Glomerular endothelial cell (primary cell): ENCODE data around the gene AP1M1. TPM values are rescaled to one million over a fixed set of nuclear protein-coding genes. Genes with fewer than 3 reads are reported as not detected.
"Not testable (repeated sequence)": the region's sequence is repeated elsewhere in the genome, so short reads cannot be mapped to it uniquely, and the experiment has no call there.

Source experiments
- DNase-seq: peaks from one replicate; pipeline ENCODE4 v3.0.0-alpha.2; 2011; ENCODE audit warnings: low read depth, low spot score; ENCODE audit errors: extremely low read depth
- total RNA-seq: library from RNA; depleted of rRNA; stranded (reverse); fragments of >200 nt; gene quantifications from 2 replicates; pipeline ENCODE4 v1.2.3, GENCODE V29; 2015

AP1M1 gene
- total RNA-seq, 1 donor from 2014 or later: 127 TPM

GRCh38 chr19:16259385-16260159, 61.9 kb downstream of the AP1M1 start:
- DNase-seq: no peak

GRCh38 chr19:16260160-16260811, 62.6 kb downstream of the AP1M1 start:
- DNase-seq: no peak

GRCh38 chr19:16260812-16261161, 63.1 kb downstream of the AP1M1 start:
- no peak for DNase-seq

GRCh38 chr19:16261584-16262368, 64.1 kb downstream of the AP1M1 start:
- DNase-seq: no peak

DNA sequence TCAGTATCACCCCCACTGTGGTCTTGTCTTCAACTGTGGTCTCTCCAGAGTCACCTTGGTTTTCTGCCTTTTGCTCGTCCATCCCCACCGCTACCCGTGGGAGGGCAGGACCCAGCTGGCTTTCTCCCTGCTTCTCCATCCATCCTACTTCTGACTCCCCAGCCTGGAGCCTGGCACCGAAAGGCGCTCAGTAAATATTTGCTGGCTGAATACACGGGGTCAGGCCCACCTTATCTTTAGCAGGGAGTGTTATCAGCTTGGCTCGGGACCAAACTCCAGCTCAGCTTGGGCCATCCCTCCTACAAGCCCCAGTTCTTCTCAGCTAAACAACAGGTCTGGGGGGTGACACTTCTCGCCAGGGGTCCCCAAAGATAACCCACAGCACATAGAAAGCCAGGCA, 64.9 kb downstream of the AP1M1 start:
- no peak for DNase-seq

DNA sequence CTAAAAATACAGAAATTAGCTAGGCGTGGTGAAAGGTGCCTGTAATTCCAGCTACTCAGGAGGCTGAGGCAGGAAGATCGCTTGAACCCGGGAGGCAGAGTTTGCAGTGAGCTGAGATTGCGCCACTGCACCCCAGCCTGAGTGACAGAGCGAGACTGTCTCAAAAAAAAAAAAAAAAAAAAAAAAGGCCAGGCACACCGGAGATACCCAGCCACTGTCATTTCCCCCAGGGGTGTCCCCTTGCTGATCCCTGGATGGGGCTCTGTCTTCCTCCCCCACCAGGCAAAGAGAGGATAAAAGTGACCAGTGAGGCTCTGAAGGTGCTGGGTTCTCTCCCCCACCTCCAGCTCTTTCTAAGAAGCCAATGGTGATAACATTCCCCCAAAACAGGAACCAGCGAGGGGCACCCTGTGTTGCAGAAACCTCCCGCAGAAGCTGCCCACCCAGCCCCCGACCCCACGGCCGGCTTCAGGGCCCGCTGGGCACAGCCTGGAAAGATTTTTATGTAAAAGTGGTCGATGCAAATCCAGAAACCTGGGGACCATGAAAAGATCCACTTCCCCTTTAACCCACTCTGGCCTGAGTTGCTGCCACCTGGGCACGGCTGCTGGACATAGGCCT, 65.5 kb downstream of the AP1M1 start:
- no peak for DNase-seq

DNA sequence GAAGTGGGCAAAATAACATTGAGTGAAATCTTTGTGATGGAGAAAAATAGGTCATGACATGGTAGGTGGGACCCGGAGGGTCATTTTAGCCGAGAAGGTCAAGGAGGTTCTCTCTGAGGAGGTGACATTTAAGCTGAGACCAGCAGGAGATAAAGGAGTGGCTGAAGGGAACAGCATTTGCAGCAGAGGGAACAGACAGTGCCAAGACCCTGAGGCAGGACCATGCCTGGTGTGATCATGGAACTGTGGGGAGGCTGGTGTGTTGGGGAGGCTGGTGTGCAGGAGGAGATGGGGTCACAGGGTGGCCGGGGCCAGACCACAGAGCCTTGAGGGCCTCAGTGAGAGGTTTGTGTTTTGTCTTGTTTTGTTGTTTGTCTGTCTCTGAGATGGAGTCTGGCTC, 67.5 kb downstream of the AP1M1 start:
- no peak for DNase-seq

- DNase-seq: no peak
These were observed 68.3 kb downstream of the AP1M1 start for GRCh38 chr19:16265890-16266585.

DNA sequence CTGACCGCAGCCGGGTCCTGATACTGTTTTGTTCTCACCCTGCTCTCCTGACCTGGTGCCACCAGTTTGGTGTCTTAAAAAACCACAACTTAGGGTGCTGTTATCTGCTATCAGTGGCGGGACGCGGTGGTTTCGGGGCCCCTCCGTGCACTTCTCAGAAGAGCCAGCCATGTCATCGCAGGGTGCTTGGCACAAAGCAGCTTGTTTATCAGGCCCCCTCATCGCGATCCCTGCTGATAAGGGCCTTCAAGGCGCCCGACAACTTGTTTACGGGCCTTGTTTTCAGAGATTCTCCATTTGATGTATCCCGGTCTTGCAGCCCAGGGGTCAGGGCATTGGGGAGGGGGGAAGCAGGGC, 68.9 kb downstream of the AP1M1 start:
- DNase-seq: no peak

DNA sequence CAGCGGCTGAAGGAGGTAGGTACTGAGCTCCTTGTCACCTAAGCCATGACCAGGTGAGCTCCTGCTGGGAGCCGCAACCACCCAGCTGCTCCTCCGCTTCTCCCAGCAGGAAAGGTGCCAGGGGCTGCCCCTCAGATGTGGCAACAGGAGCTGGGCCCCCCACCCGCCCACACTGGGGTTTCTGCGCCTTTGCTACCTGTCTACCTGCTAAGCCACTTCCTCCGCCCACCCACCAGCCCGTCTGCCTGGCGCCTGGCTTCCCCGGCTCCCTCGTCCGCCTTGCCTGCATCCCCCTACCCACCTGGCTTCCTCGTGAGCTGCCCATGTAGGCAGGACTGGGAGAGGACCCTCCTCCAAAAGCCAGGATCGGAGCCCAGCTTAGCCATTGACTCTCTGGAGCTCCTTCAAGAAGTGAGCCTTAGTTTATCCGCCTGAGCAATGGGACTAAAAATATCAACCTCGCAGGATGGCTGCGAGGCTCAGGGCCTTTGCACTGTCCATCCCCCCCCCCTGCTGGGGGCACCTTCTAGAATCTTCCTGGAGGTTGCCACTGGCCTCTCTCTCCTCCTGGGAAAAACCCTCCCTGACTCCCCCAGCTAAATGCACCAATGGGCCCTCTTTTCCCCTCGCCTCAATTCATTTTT, 71.1 kb downstream of the AP1M1 start:
- DNase-seq: no peak

GRCh38 chr19:16272945-16273344, 75.2 kb downstream of the AP1M1 start:
- no peak for DNase-seq

DNA sequence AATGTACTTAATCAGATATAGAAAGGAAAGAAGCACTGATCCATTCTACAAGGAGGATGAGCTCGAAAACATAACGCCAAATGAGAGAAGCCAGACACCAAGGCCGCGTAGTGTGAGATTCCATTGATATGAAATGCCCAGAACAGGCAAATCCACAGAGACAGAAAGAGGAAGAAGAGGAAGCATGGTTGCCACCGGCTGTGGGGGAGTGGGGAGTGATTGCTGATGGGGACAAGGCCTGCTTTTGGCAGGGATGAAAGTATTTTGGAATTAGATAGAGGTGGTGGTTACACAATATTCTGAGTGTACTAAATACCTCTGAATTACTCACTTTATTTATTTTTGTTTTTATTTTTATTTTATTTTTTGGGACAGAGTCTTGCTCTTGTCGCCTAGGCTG, 76.7 kb downstream of the AP1M1 start:
- DNase-seq: no peak

DNA sequence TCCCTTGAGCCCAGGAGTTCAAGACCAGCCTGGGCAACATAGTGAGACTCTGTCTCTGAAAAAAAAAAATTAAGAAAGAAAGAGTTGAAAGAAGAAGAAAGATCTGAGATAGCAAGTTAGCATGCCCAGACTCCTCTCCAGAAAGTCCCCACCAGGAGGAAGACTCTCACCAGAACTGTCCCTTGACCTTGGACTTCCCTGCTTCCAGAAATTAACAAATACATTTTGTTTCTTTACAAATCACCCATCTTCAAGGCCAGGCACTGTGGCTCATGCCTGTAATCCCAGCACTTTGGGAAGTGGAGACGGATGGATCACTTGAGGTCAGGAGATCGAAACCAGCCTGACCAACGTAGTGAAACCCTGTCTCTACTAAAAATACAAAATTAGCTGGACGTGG, 82.6 kb downstream of the AP1M1 start:
- DNase-seq: no peak

DNA sequence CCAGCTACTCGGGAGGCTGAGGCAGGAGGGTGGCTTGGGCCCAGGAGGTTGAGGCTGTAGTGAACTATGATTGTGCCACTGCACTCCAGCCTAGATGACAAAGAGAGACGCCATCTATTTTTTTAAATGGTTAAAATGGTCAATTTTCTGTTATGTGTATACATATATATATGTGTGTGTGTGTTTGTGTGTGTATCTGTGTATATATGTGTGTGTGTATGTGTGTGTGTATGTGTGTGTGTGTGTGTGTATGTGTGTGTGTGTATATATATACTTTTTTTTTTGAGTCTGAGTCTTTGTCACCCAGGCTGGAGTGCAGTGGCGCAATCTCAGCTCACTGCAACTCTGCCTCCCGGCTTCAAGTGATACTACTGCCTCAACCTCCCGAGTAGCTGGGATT, 84.0 kb downstream of the AP1M1 start:
- no peak for DNase-seq

GRCh38 chr19:16283210-16284061, 85.7 kb downstream of the AP1M1 start:
- DNase-seq: peak; percentile 72

DNA sequence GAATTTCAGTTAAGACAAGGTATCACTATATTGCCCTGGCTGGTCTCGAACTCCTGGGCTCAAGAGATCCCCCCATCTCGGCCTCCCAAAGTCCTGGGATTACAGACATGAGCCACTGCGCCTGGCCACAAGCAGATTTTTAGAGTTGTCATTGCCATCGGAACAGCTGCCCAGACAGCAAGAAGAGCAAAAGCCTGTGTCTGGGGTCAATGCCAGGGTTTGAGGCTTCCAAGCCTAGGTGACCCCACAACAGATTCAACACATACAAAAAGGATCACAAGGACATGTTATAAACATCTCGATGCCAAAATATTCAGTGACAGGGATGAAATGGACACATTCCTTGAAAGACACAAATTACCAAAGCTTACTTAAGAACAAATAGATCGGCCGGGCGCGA, 86.8 kb downstream of the AP1M1 start:
- no peak for DNase-seq

DNA sequence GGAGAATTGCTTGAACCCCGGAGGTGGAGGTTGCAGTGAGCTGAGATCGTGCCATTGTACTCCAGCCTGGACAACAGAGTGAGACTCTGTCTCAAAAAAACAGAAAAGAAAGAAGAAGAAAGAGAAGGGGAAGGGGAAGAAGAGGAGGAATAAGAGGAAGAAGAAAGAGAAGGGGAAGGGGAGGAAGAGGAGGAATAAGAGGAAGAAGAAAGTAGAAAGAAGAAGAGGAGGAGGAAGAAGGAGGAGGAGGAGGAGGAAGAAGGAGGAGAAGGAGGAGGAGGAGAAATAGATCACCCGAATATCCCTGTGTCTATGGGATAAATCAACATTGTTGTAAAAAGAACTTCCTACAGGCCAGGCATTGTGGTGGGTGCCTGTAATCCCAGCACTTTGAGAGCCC, 87.4 kb downstream of the AP1M1 start:
- not testable (repeated sequence) for DNase-seq

- DNase-seq: no peak
These were observed 88.2 kb downstream of the AP1M1 start for GRCh38 chr19:16285769-16286498.

DNA sequence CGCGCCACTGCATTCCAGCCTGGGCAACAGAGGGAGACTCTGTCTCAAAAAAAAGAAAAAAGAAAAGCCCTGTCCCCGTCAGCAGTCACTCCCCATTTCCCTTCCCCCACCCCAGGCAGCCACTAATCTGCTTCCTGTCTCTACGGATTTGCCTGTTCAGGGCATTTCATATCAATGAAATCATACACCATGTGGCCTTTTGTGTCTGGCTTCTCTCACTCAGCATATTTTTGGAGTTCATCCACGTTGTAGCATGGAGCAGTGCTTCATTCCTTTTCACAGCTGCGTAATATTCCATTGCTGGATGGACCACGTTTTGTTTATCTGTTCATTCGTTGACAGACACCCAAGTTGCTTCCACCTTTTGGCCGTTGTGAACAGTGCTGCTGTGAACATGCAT, 90.8 kb downstream of the AP1M1 start:
- DNase-seq: no peak
